Gastroesophageal sphincter (tissue), 4 donors: Measurements from ENCODE around the gene MRPS23. TPM values are rescaled to one million over a fixed set of nuclear protein-coding genes. Genes with fewer than 3 reads are reported as not detected.

Experiments used
- ATAC-seq: fragments of 150-250 bp; one replicate; pipeline ENCODE4 v1.9.1; 2016; ENCODE audit warnings: mild to moderate bottlenecking, moderate library complexity
- H3K27ac ChIP-seq, 4 donors: fragments of 200-600 bp; sonication (generic) in 3 of 4; 1 replicate in 3 of 4; 2 replicates in 1 of 4; pipeline ENCODE4 v1.5.1; 2016 to 2019
- H3K27me3 ChIP-seq: fragments of 200-600 bp; sonication (generic); one replicate; pipeline ENCODE4 v1.5.1; 2019
- H3K36me3 ChIP-seq, 2 donors: fragments of 200-600 bp; sonication (generic); one replicate each; pipeline ENCODE4 v1.5.1; 2019; ENCODE audit warnings: control low read depth in 1 of 2
- H3K4me1 ChIP-seq, 3 donors: fragments of 200-600 bp; sonication (generic); 1 replicate in 2 of 3; 2 replicates in 1 of 3; pipeline ENCODE4 v1.5.1; 2016 to 2019; ENCODE audit warnings: control low read depth in 2 of 3
- H3K4me3 ChIP-seq, 2 donors: fragments of 200-600 bp; sonication (generic); one replicate each; pipeline ENCODE4 v1.5.1; 2019; ENCODE audit warnings: mild to moderate bottlenecking in 1 of 2, moderate library complexity in 1 of 2
- H3K9me3 ChIP-seq, 3 donors: fragments of 200-600 bp; sonication (generic); one replicate each; pipeline ENCODE4 v1.5.1; 2017 to 2019; ENCODE audit warnings: control low read depth in 2 of 3
- EP300 ChIP-seq: sonication (generic); formaldehyde crosslinking; IDR thresholded peaks from one replicate; pipeline ENCODE4 v1.6.1; 2017; ENCODE audit warnings: antibody characterized with exemption, mild to moderate bottlenecking
- POLR2A ChIP-seq, 2 donors: fragments of 450-650 bp; IDR thresholded peaks; one replicate each; pipeline ENCODE4 v1.6.1; 2017; ENCODE audit warnings: antibody characterized with exemption in 2 of 2, mild to moderate bottlenecking in 2 of 2, moderate library complexity in 1 of 2
- POLR2AphosphoS5 ChIP-seq: sonication (generic); formaldehyde crosslinking; IDR thresholded peaks from one replicate; pipeline ENCODE4 v1.6.1; 2017; ENCODE audit warnings: antibody characterized with exemption
- WGBS, 2 donors: methylation state at CpG; one replicate each; pipeline ENCODE4 v1.1.5; 2018; ENCODE audit warnings: low coverage in 1 of 2; 5-methylcytosine and 5-hydroxymethylcytosine counted together
- total RNA-seq, 4 donors: library from RNA; depleted of rRNA; stranded (reverse); fragments of >200 nt; gene quantifications; one replicate each; pipeline ENCODE4 v1.1.0, GENCODE V29; 2016
- TF ChIP-seq, protein P1 (sequence below), 4 experiments: fragments of 200-600 bp in 2 of 4; fragments of 450-650 bp in 2 of 4; sonication (generic) in 1 of 4; IDR thresholded peaks; one replicate each; pipeline ENCODE4 v1.5.1; 2017 to 2019; ENCODE audit warnings: antibody characterized with exemption in 4 of 4, mild to moderate bottlenecking in 2 of 4, moderate library complexity in 2 of 4

MRPS23 gene
- total RNA-seq, 4 donors from 2014 or later = 23.0 to 24.8 (median 24.5) TPM

DNA sequence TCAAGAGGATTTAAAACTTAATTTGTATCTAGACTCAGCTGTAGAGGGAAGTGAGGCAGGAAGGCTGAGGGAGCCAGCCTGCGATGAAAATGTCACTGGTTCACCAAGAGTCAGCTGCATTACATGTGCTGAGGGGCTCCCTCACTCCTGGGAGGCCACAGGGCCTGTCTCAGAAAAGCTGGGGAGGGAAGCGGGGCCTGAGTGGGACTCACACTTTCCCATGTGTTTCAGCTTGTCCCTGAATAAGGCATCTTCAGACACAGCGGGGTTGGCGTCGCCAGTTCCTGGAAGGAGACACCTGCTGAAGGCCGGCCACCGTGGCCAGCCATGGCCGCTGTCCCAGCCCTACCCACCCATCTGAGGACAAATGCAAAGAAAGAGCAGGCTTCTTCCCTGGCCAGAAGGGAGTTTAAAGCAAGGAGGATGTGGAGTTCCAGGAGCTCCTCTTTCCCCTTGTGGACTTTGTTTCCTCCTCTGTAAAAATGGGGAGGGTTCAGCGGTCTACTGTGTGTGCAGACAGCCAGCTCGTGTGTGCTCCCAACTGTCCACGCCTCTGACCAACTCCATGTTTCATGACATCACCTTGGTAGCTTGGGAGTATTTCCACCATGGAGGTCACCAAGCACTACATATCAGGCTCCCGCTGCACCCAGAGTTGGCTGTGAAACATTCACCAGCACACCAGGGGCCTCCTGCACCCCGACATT lies 19.2 kb upstream of the MRPS23 start:
- Histone ChIP-seq H3K4me3 (no peak overlapping the region), H3K9me3 (no peaks in the 10 kb centered on the region), H3K4me1 (peaks cover 3 to 81% (median 43%) of the 10 kb centered on the region in 3 donors), H3K36me3 (peaks cover 0 to 79% of the 10 kb centered on the region in 2 donors), H3K27me3 (no peaks in the 10 kb centered on the region), H3K27ac (peak overlapping the region; percentile 68 to 99 (median 94))
- ATAC-seq = no peak
- WGBS, 2 donors = 17 to 78% methylated on average over 1 to 5 of the region's 13 CpGs
- no peak for TF ChIP-seq POLR2AphosphoS5
- TF ChIP-seq POLR2A (IDR thresholded peaks at IDR 0.05) = no peak
- TF ChIP-seq, protein P1, sequence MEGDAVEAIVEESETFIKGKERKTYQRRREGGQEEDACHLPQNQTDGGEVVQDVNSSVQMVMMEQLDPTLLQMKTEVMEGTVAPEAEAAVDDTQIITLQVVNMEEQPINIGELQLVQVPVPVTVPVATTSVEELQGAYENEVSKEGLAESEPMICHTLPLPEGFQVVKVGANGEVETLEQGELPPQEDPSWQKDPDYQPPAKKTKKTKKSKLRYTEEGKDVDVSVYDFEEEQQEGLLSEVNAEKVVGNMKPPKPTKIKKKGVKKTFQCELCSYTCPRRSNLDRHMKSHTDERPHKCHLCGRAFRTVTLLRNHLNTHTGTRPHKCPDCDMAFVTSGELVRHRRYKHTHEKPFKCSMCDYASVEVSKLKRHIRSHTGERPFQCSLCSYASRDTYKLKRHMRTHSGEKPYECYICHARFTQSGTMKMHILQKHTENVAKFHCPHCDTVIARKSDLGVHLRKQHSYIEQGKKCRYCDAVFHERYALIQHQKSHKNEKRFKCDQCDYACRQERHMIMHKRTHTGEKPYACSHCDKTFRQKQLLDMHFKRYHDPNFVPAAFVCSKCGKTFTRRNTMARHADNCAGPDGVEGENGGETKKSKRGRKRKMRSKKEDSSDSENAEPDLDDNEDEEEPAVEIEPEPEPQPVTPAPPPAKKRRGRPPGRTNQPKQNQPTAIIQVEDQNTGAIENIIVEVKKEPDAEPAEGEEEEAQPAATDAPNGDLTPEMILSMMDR (IDR thresholded peaks at IDR 0.05) = no peak
- TF ChIP-seq EP300 = no peak

DNA sequence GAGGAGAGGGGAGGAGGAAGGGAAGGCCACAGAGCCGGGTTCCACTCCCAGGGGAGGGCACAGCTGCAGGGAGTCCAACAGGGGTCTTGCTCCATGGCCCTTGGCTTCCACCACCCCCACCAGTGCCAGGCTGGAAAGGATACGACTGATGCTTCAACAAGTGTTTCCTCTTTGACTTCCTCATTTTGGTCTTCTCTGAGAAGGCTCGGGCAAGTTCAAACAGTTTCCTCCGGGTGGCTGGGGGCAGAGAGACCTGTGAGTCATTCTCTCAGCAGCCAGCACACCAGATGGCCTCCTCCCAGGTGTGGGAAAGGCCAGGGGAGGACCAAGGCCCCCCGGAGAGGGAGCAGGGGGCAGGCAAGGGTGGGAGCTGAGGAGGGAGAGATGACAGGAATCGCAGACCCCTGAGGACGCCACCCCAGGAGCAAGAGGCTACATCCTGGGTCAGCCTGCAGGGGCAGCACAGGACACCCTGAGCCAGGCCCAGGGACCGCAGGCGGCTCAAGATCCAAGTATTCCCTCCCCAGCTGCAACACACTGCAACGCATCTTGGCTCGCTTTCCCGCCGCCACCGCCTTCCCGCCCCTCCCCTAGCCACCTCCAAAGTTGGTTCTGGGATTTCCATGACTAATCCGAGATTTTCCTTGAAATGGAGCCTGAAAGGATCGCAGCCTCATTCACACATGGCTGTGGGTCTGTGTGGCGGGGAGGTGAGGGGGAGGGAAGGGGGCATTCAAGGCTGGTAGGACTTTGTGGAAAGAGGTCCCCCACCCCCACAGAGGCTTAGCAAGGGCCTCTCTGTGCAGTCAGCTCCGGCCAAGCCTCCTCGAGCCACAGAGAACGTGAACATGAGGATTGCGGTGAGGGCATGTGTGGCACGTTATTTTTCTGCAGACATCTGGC lies 18.4 kb upstream of the MRPS23 start:
- TF ChIP-seq EP300 (no peak), POLR2AphosphoS5 (peak; percentile 90)
- TF ChIP-seq, protein P1 (IDR thresholded peaks at IDR 0.05) = peak in 3 of 4 experiments; percentile 70 to 75 (median 72)
- peaks cover 3 to 80% (median 35%) of the 10 kb centered on the region in 3 donors for H3K4me1 ChIP-seq
- no peak overlapping the region for H3K4me3 ChIP-seq
- H3K27me3 ChIP-seq = no peaks in the 10 kb centered on the region
- peaks cover 0 to 75% of the 10 kb centered on the region in 2 donors for H3K36me3 ChIP-seq
- peak; percentile 94 for ATAC-seq
- peak overlapping the region; percentile 68 to 99 (median 94) for H3K27ac ChIP-seq
- 3 to 9% methylated on average over 10 to 12 of the region's 23 CpGs for WGBS, 2 donors
- H3K9me3 ChIP-seq = no peaks in the 10 kb centered on the region

DNA sequence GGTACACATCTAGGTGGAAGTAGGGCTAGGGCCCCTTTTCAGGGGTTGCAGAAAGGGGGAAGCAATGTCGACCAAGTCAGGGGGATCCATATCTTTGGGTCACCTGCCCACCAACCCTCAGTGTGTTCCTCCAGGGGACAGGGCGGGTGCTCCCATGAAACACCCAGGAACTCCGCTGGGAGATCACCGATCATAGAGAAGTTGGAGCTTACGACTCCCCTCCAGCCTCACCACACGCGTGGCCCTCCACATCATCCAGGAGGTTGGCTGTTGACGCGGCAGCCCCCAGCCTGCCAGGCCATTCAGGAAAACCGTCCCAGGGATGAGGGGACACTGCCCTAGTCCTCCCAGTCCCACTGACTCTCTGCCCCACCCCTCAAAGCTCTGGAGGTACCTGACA lies 17.3 kb upstream of the MRPS23 start:
- Histone ChIP-seq H3K27me3 (no peaks in the 10 kb centered on the region), H3K9me3 (no peaks in the 10 kb centered on the region), H3K4me3 (no peak overlapping the region), H3K27ac (peak overlapping the region; percentile 68 to 99 (median 94)), H3K36me3 (peaks cover 0 to 64% of the 10 kb centered on the region in 2 donors), H3K4me1 (peaks cover 3 to 80% (median 42%) of the 10 kb centered on the region in 3 donors)
- TF ChIP-seq POLR2AphosphoS5 (no peak), EP300 (no peak), POLR2A (IDR thresholded peaks at IDR 0.05) (no peak)
- TF ChIP-seq, protein P1 (IDR thresholded peaks at IDR 0.05) = no peak
- ATAC-seq = no peak
- WGBS, 2 donors = 93% methylated on average over 3 of the region's 10 CpGs; no CpG with 5 or more reads in 1 of the 2 donors

DNA sequence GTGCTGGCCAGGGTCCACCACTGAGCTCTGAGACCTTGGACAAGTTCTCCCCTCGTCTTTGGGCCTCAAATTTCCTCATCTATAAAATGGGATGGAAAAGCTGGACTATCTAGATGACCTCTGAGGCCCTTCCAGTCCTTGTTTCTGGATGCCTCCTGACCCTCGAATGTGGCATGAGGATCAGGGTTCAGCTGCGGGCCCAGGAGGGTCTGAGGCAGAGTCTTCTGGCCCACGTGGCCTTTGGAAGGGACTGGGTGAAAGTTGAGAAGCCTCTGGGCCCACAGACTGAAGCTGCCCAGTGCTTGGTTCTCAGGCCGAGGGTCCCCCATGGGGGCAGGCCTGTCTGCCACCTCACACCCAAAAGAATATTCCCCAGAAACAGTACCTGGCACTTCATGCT lies 16.9 kb upstream of the MRPS23 start:
- ATAC-seq = no peak
- Histone ChIP-seq H3K4me1 (peaks cover 3 to 80% (median 43%) of the 10 kb centered on the region in 3 donors), H3K9me3 (no peaks in the 10 kb centered on the region), H3K27me3 (no peaks in the 10 kb centered on the region), H3K4me3 (no peak overlapping the region), H3K36me3 (peaks cover 0 to 60% of the 10 kb centered on the region in 2 donors), H3K27ac (peak overlapping the region in 3 of 4 donors; percentile 93 to 99 (median 94))
- TF ChIP-seq, protein P1 (IDR thresholded peaks at IDR 0.05) = no peak
- TF ChIP-seq POLR2AphosphoS5 = no peak
- no peak for TF ChIP-seq EP300
- no peak for TF ChIP-seq POLR2A (IDR thresholded peaks at IDR 0.05)
- 76% methylated on average over 4 of the region's 5 CpGs; no CpG with 5 or more reads in 1 of the 2 donors for WGBS, 2 donors
